ENCODE data around the gene GAS2L1. TPM values are rescaled to one million over a fixed set of nuclear protein-coding genes. Genes with fewer than 3 reads are reported as not detected.

GAS2L1 gene
- total and polyA plus RNA-seq, 2 donors (not counting 3 experiments of a cell fraction or from before 2014, with no cell fraction given): 30.5 to 44.0 TPM

- dilution Hi-C loops (cut with MboI; ENCODE audit: extremely low pct_ligation_motif_present, low sequenced_read_pairs) (no loop called here), intact Hi-C loops (cut with micrococcal nuclease) (no loop called here)
- peaks cover 9% of the 10 kb centered on the region for H3K4me1 ChIP-seq (ENCODE audit: control insufficient read depth, extremely low read depth, insufficient read depth, low read length)
- H3K4me2 ChIP-seq (ENCODE audit: insufficient read depth, low read length): no peak overlapping the region
- H4K20me1 ChIP-seq (replicated peaks; ENCODE audit: control insufficient read depth, extremely low read depth, insufficient read depth, low read length): peaks cover 19% of the 10 kb centered on the region
- FAIRE-seq (no peak), DNase-seq (ENCODE audit: low read depth, low spot score) (no peak)
- no TSS peak for BruUV-seq (replicated peaks)
- no peak overlapping the region for H3K27ac ChIP-seq (ENCODE audit: insufficient read depth, low read depth, low read length)
- no peaks in the 10 kb centered on the region for H3K27me3 ChIP-seq (ENCODE audit: control insufficient read depth in 2 of 2, insufficient read depth in 2 of 2, low read length in 2 of 2)
- H3K4me3 ChIP-seq (replicated peaks in 1 of 3; ENCODE audit: insufficient read depth in 1 of 3, low read depth in 1 of 3, low read length in 3 of 3): no peak overlapping the region
- CTCF ChIA-PET: interaction anchor here (0.5 kb wide), 1 partner anchor 10 kb away, joined by 4 read pairs; no protein-coding TSS in a partner anchor
- H3K36me3 ChIP-seq (ENCODE audit: control insufficient read depth in 2 of 2, extremely low read depth in 1 of 2, insufficient read depth in 2 of 2, low read length in 2 of 2): peaks cover 32 to 62% of the 10 kb centered on the region in 2 experiments
- POLR2A ChIA-PET: no interaction called here
- H3K9me3 ChIP-seq (replicated peaks; ENCODE audit: control insufficient read depth, insufficient read depth, low read length): no peaks in the 10 kb centered on the region
- H2AFZ ChIP-seq (ENCODE audit: low read depth, low read length): no peak overlapping the region
- TF ChIP-seq JUN (IDR thresholded peaks at IDR 0.05; ENCODE audit: borderline replicate concordance, insufficient read depth, insufficient read length, low read depth): no peak
- TF ChIP-seq MYC (IDR thresholded peaks at IDR 0.05; ENCODE audit: low read depth, low read length): no peak
- no peak for TF ChIP-seq EZH2 (IDR thresholded peaks at IDR 0.05; ENCODE audit: borderline replicate concordance, low read depth, low read length, severe bottlenecking)
- TF ChIP-seq MAX (IDR thresholded peaks at IDR 0.05; ENCODE audit: insufficient read depth, insufficient read length): no peak
- TF ChIP-seq POLR2A (IDR thresholded peaks at IDR 0.05; ENCODE audit: low read depth, low read length): no peak
- no peak for TF ChIP-seq GATA2 (IDR thresholded peaks at IDR 0.05; ENCODE audit: insufficient read depth, insufficient read length, low read depth, low read length)
- no peak for TF ChIP-seq POLR2AphosphoS5 (IDR thresholded peaks at IDR 0.05; ENCODE audit: insufficient read depth, low read depth, low read length)
- no peak for TF ChIP-seq CTCF (IDR thresholded peaks at IDR 0.05; ENCODE audit: extremely low read depth in 1 of 2, insufficient read depth in 1 of 2, low read depth in 1 of 2, low read length in 2 of 2)
- TF ChIP-seq FOS (IDR thresholded peaks at IDR 0.05; ENCODE audit: borderline replicate concordance, insufficient read depth, low read length): no peak
- peaks cover 93% of the 10 kb centered on the region for H3K79me2 ChIP-seq (ENCODE audit: control insufficient read depth, insufficient read depth, low read length)
- H3K9ac ChIP-seq (replicated peaks; ENCODE audit: extremely low read depth, insufficient read depth, low read length): no peak overlapping the region
- H3K9me1 ChIP-seq (replicated peaks; ENCODE audit: control insufficient read depth, extremely low read depth, insufficient read depth, low read length): no peaks in the 10 kb centered on the region
Observed at GRCh38 chr22:29275819-29276565, 30.5 kb upstream of the GAS2L1 start.
